ENCODE measurements around the gene EFCAB9. TPM values are rescaled to one million over a fixed set of nuclear protein-coding genes. Genes with fewer than 3 reads are reported as not detected.
"Not testable (repeated sequence)": the region's sequence is repeated elsewhere in the genome, so short reads cannot be mapped to it uniquely, and the experiment has no call there.

EFCAB9 gene
- total and polyA plus RNA-seq, 8 donors = not detected

GRCh38 chr5:172146748-172147092, 47.3 kb upstream of the EFCAB9 start:
- Histone ChIP-seq H3K4me1 (peaks cover 0 to 3% (median 0%) of the 10 kb centered on the region in 3 donors), H3K36me3 (no peaks in the 10 kb centered on the region), H3K27ac (no peak overlapping the region), H3K4me3 (no peak overlapping the region), H3K9me3 (no peaks in the 10 kb centered on the region), H3K27me3 (no peaks in the 10 kb centered on the region)
- no peak for FAIRE-seq
- no peak for ATAC-seq
- DNase-seq = peak in 1 of 6 donors; percentile 27
- WGBS, 2 donors = 94 to 95% methylated on average over 9 of the region's 9 CpGs
- no peak for TF ChIP-seq CTCF (IDR thresholded peaks at IDR 0.05)
- intact Hi-C loops (cut with DNase I) = no loop called here

GRCh38 chr5:172147857-172148256, 46.1 kb upstream of the EFCAB9 start:
- 88 to 91% methylated on average over 10 of the region's 10 CpGs for WGBS, 2 donors
- intact Hi-C loops (cut with DNase I) = no loop called here
- FAIRE-seq (no peak), ATAC-seq (no peak), DNase-seq (no peak)
- Histone ChIP-seq H3K4me3 (no peak overlapping the region), H3K27ac (no peak overlapping the region), H3K4me1 (no peaks in the 10 kb centered on the region), H3K9me3 (no peaks in the 10 kb centered on the region), H3K36me3 (no peaks in the 10 kb centered on the region), H3K27me3 (no peaks in the 10 kb centered on the region)
- TF ChIP-seq CTCF (IDR thresholded peaks at IDR 0.05) = no peak

- H3K4me3 ChIP-seq = no peak overlapping the region
- DNase-seq = no peak
- H3K27ac ChIP-seq = no peak overlapping the region
- no peaks in the 10 kb centered on the region for H3K4me1 ChIP-seq
- TF ChIP-seq CTCF (IDR thresholded peaks at IDR 0.05) = no peak
- H3K36me3 ChIP-seq = no peaks in the 10 kb centered on the region
- no peaks in the 10 kb centered on the region for H3K9me3 ChIP-seq
- H3K27me3 ChIP-seq = no peaks in the 10 kb centered on the region
- ATAC-seq = no peak
- intact Hi-C loops (cut with DNase I) = no loop called here
- FAIRE-seq = no peak
- WGBS, 2 donors = 90 to 95% methylated on average over 9 of the region's 9 CpGs
Measured at GRCh38 chr5:172148381-172148780, 45.6 kb upstream of the EFCAB9 start.

- Histone ChIP-seq H3K27ac (no peak overlapping the region), H3K9me3 (no peaks in the 10 kb centered on the region), H3K27me3 (no peaks in the 10 kb centered on the region), H3K36me3 (no peaks in the 10 kb centered on the region), H3K4me3 (no peak overlapping the region), H3K4me1 (no peaks in the 10 kb centered on the region)
- no peak for TF ChIP-seq CTCF (IDR thresholded peaks at IDR 0.05)
- ATAC-seq (no peak), FAIRE-seq (no peak), DNase-seq (peak in 1 of 6 donors; percentile 6)
- intact Hi-C loops (cut with DNase I) = no loop called here
- 93 to 96% methylated on average over 3 of the region's 3 CpGs for WGBS, 2 donors
Measured at GRCh38 chr5:172149073-172149472, 44.9 kb upstream of the EFCAB9 start.

- DNase-seq; H3K4me1 ChIP-seq; H3K9me3 ChIP-seq; FAIRE-seq; H3K36me3 ChIP-seq; H3K4me3 ChIP-seq; H3K27me3 ChIP-seq; intact Hi-C loops (cut with DNase I); H3K27ac ChIP-seq; ATAC-seq: not testable (repeated sequence)
- WGBS, 2 donors = 92 to 93% methylated on average over 9 to 11 of the region's 11 CpGs
Measured at GRCh38 chr5:172149481-172149880, 44.5 kb upstream of the EFCAB9 start.
